Loucy (cell line): ENCODE measurements around the gene PON1.

Source experiments
- CTCF ChIP-seq: fragments of 200-600 bp; sonication (generic); conservative IDR thresholded peaks from 2 replicates; pipeline ENCODE4 v1.5.1; 2014; ENCODE audit warnings: mild to moderate bottlenecking, antibody characterized with exemption, low read length
- EZH2phosphoT487 ChIP-seq: fragments of 200-600 bp; IDR thresholded peaks from 2 replicates; pipeline ENCODE4 v1.6.1; 2018; ENCODE audit warnings: antibody characterized with exemption, mild to moderate bottlenecking, moderate library complexity, borderline replicate concordance

- TF ChIP-seq CTCF (no peak), EZH2phosphoT487 (no peak)
Observed at GRCh38 chr7:95373323-95373722, 49.0 kb upstream of the PON1 start.
